SW480 (cell line): ENCODE results near the gene SLC51A.

ENCODE experiments used
- DNase-seq: peaks from one replicate; pipeline ENCODE4 v3.0.0-alpha.2; 2016; ENCODE audit warnings: low spot score

Gene SLC51A

GRCh38 chr3:196216681-196217211 is 412 bp downstream of the SLC51A start:
- no peak for DNase-seq

DNA sequence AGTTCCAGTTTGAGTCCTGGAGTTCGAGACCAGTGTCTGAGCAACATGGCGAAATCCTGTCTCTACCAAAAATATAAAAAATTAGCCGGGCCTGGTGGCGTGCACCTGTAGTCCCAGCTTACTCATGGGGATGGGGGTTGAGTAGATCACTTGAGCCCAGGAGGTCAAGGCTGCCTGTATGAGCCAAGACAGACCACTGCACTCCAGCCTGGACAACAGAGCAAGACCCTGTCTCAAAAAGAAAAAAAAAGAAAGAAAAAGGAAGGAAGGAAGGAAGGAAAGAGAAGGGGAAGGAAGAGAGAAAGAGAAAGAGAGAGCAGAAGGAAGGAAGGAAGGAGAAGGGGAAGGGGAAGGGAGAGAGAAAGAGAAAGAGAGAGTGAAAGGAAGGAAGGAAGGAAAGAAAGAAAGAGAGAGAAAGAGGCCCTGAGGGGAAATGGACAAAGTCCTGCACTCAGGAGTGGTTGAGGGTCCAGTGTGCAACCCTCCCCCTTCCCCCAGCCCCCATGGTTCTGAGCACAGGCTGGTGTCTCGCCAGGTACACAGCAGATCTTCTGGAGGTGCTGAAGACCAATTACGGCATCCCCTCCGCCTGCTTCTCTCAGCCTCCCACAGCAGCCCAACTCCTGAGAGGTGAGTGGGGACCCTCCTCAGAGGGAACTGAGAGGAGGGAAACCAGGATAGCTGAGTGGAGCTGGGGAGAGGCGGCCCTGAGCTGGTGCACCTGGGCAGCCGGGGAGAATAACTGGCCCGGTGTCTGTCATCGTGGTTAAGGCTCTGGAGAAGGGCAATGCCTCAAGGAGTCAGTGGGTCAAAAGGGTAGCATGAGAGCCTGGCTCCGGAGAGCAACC is 1.2 kb downstream of the SLC51A start:
- no peak for DNase-seq

DNA sequence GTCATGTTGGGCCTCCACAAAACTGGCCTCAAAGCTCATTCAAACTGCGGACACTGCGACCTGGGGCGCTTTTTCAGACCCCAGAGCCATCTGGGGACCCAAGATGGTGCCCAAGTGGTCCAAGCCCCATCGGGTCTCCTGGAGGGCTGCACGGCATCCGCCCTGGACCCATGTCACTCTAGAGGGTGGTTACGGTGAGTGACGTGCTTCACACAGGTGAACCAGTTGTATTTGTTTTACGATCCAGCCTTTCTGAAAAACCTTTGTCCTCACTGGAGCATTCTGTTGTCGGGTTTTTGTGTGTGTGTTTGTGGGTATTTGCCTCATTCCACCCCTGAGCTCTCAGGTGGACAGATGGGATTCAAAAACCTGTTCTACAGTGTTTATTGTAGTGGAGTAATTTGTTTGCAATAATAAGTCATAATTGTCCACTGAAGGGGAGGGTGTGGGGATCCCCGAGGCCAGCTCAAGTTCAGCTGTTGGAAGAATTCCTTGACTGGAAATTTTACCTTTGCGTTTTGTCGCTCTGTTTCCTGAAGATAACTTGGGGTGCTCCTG is 1.9 kb downstream of the SLC51A start:
- no peak for DNase-seq

GRCh38 chr3:196219194-196219969 is 3.0 kb downstream of the SLC51A start:
- DNase-seq: peak; percentile 50

GRCh38 chr3:196219970-196220311 is 3.6 kb downstream of the SLC51A start:
- DNase-seq: no peak

- DNase-seq: no peak
These were observed 4.3 kb downstream of the SLC51A start for GRCh38 chr3:196220587-196220986.

GRCh38 chr3:196220991-196221390 is 4.7 kb downstream of the SLC51A start:
- no peak for DNase-seq

DNA sequence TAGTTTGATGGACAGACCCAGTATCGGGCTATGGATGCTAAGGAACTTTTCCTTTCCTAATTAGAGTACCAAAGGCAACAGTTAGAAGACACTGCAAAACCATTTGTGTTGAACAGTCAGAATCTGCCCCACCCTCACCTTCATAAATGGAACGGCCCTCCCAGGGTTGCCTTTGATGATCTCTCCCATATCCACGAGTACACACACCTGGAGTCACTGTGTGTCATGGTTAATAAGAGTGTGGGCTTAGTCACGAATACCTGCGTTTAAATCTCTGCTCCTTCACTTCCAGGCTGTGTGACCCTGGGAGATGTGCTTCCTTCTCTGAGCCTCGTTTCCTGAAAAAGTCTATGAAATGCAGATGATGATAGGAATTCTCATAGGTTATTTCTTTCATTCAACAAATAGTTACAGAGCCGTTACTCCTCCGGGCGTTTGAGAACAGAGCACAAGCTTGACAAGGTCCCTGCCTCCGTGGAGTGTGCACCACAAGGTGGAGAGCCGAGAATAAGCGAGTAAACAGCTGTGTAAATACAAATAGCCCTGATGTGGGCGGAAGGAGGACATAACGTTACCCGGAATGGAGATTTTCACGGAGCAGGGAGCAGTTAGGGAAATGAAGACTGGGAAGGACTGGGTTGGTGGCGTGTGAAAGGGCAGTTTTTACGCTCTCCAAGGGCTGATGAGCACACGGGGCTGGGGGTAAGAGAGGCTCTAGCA is 6.7 kb downstream of the SLC51A start:
- peak; percentile 74 for DNase-seq

DNA sequence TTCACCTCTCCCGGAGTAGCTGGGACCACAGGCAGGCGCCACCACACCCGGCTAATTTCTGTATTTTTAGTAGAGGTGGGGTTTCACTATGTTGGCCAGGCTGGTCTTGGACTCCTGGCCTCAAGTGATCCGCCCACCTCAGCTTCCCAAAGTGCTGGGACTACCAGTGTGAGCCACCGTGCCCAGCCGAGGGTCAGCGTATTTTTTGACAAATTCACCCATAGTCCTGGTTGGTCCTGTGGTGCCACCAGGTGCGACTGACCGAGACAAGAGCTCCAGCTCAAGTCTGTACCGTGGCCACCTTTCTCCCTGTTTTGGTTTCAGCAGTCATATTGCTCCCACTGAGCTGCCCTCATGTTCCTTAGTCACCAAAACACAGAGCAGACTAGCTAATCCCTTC is 8.8 kb downstream of the SLC51A start:
- DNase-seq: no peak

- DNase-seq: no peak
These were observed 9.5 kb downstream of the SLC51A start for GRCh38 chr3:196225763-196226364.

- DNase-seq: no peak
These were observed 10.8 kb downstream of the SLC51A start for GRCh38 chr3:196227121-196227561.

DNA sequence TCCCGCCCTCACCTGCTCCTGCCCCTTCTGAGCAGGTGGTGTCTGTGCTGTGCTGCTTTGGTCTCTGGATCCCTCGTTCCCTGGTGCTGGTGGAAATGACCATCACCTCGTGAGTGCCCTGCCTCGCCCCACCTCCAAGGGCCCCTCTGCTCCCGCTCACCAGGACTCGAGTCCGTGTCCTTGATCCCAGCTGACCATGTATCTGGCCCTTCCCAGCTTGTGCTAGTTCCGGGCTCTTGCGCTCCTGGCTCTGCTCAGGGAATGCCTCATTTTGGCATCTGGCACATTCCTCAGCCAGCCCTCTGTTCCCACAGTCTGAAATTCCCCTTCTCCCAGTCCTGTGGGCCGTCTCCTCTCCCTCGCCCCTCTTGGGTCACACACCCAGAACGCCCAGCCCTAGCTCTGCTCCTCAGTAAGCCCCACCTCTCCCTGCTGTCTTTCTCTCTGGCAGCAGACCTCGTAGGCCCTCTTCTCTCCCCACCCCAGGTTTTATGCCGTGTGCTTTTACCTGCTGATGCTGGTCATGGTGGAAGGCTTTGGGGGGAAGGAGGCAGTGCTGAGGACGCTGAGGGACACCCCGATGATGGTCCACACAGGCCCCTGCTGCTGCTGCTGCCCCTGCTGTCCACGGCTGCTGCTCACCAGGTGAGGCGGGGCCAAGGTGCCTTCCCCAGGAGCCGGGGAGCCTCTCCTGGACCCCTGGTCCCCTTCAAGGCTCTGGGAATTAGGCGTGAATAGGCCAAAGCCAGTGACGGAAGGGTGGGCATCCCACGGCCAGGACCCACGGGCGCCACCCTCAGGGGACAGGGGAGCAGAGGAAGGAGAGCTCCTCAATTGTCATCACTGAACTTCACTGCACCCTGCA is 11.5 kb downstream of the SLC51A start:
- no peak for DNase-seq

- DNase-seq: no peak
These were observed 16.0 kb downstream of the SLC51A start for GRCh38 chr3:196232154-196232881.

DNA sequence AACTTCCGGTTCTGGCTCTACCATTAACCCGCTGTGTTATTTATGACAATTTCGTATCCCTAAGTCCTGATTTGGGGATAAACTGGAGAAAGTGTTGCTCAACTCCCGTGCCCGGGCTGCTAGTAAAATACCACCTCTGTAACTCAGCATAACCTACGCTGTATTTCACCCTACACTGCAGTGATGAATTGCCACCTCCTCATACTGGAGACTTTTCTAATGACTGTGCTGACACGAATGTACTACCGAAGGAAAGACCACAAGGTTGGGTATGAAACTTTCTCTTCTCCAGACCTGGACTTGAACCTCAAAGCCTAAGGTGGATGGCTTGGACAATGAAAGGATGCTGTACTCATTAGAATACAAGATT is 16.5 kb downstream of the SLC51A start:
- no peak for DNase-seq

- no peak for DNase-seq
These were observed 19.3 kb downstream of the SLC51A start for GRCh38 chr3:196235452-196236122.

GRCh38 chr3:196236223-196236622 is 19.9 kb downstream of the SLC51A start:
- DNase-seq: no peak

DNA sequence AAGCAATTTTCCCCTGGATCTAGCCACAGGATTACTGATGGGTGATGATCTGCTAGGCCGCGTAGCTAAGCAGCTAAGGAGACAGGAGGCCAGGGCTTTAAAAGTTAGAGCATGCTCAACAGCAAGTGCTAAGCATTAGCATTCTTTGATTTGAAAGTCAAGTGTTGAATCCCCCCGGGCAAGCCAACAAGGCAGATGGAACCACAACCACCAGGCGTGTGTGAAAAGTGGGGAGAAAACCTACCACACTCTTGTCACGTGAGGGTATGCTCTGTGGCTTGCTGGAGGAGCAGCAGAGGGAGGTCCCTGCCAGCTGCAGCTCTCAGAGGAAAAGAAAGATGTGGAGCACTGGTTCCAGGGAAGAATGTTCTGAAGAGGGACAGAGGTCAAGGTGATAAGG is 20.9 kb downstream of the SLC51A start:
- DNase-seq: no peak

DNA sequence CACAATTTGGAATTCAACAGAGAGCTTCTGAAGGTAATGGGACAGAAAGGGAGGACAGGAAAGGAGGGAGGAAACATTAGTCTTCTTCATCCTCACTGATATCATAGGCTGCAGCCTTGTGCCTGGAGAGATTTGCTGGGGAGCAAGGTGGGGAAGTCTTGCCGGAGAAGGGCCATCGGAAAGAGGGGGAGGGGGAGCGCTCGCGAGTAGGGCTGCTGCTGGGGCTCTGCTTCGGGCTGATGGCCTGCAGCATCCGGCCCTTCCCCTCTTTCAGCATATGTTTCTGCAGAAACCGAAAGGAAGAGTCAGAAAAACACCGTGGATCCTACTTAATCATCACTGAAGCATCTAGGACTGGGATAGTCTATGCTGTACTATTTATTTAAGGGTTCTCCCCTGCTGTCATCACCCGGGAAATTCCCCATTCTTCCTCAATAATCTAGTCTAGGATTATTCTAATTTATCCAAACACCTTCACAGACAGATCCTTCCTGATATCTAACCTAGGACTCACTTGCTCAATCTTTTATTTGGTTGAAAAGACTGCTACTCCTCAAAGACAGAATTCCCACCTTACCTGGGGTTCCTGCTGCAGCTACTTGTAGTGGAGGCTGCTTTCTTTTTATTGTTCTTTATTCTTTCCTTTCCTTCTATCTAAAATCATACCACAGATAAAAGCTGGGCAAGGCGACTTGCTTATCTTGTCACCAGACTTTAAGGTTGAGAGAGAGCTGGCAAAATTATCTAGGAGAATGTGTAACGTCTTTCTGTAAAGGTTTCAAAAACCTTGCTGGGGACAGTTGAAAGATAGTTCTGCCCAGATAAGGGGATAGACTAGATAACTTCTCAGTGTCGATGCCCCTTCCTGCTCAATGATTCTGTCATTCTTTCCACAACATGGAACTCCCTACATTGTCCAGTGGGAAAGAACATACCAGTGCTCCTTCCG is 22.6 kb downstream of the SLC51A start:
- no peak for DNase-seq
